HCT116 (cell line): ENCODE results near the gene RAB3B. TPM values are rescaled to one million over a fixed set of nuclear protein-coding genes. Genes with fewer than 3 reads are reported as not detected.

Experiments used
- ATAC-seq: fragments of 200-7000 bp; cut with Tn5 transposase; 2 replicates; pipeline ENCODE4 v1.9.1; 2020; ENCODE audit warnings: mild to moderate bottlenecking, moderate library complexity
- BruUV-seq: library from RNA; stranded (reverse); fragments of 400-500 nt; replicated peaks from 2 replicates; lab custom pipeline; 2021; lab: Mats Ljungman, UMichigan
- CTCF ChIA-PET: fragments of 300-600 bp; sonication (Branson Sonifier 250); formaldehyde crosslinking; loops from one replicate; lab custom pipeline; 2021; ENCODE audit warnings: antibody characterized with exemption; lab: Charles Lee
- POLR2A ChIA-PET: fragments of 300-600, 350-600 bp; sonication (Branson Sonifier 250); formaldehyde crosslinking; loops from one replicate; lab custom pipeline; 2021; ENCODE audit warnings: antibody characterized with exemption; lab: Charles Lee
- RAD21 ChIA-PET, 2 experiments: fragments of 300-600 bp; sonication (Branson Sonifier 250); formaldehyde crosslinking; loops; one replicate each; lab custom pipeline; 2023; ENCODE audit warnings: low total read pairs in 2 of 2; ENCODE audit not compliant: uncharacterized antibody in 2 of 2, unreplicated experiment in 2 of 2, low non-redundant PET in 1 of 2; lab: Charles Lee
- DNase-seq: peaks from one replicate; pipeline ENCODE4 v3.0.0-alpha.2; 2010; ENCODE audit warnings: low read depth, low spot score
- H2AFZ ChIP-seq: fragments of 200-600 bp; shearing (Covaris generic), sonication (generic); 2 replicates; pipeline ENCODE4 v1.6.1; 2017; ENCODE audit warnings: low read depth, mixed run types, mixed read lengths, antibody characterized with exemption, low read length; ENCODE audit not compliant: poor library complexity, severe bottlenecking
- H3K27ac ChIP-seq: 2 replicates; pipeline ENCODE4 v1.5.1; 2012; ENCODE audit warnings: low read depth, low read length
- H3K27me3 ChIP-seq: fragments of 200-600 bp; sonication (generic); 2 replicates; pipeline ENCODE4 v1.6.1; 2016; ENCODE audit warnings: mixed run types, low read length, mixed read lengths; ENCODE audit not compliant: insufficient read depth
- H3K36me3 ChIP-seq, 2 experiments: fragments of 200-500 bp in 1 of 2; fragments of 200-600 bp in 1 of 2; sonication (Bioruptor generic) in 1 of 2; sonication (generic) in 1 of 2; 2 replicates each; pipeline versions ENCODE4 v1.5.1 to v1.6.1; 2014 to 2016; ENCODE audit warnings: low read length in 2 of 2, inconsistent platforms in 1 of 2, mixed read lengths in 1 of 2, mixed run types in 1 of 2; ENCODE audit not compliant: insufficient read depth in 2 of 2, control insufficient read depth in 1 of 2
- H3K4me1 ChIP-seq, 2 experiments: fragments of 200-600 bp in 1 of 2; sonication (generic) in 1 of 2; 2 replicates each; pipeline versions ENCODE4 v1.5.1 to v1.6.1; 2012 to 2017; ENCODE audit warnings: low read length in 2 of 2, inconsistent platforms in 1 of 2, mild to moderate bottlenecking in 1 of 2, mixed read lengths in 1 of 2, mixed run types in 1 of 2, moderate library complexity in 1 of 2; ENCODE audit not compliant: insufficient read depth in 2 of 2, control insufficient read depth in 1 of 2
- H3K4me2 ChIP-seq: fragments of 200-600 bp; sonication (generic); 2 replicates; pipeline ENCODE4 v1.6.1; 2017; ENCODE audit warnings: mixed run types, low read length, mixed read lengths
- H3K4me3 ChIP-seq, 2 experiments: fragments of 200-600 bp in 1 of 2; sonication (generic) in 1 of 2; replicated peaks in 1 of 2; 2 replicates each; pipeline ENCODE4 v1.5.1; 2011 to 2016; ENCODE audit warnings: low read length in 2 of 2, control low read depth in 1 of 2, low read depth in 1 of 2, mild to moderate bottlenecking in 1 of 2, mixed read lengths in 1 of 2, mixed run types in 1 of 2
- H3K79me2 ChIP-seq: fragments of 200-600 bp; sonication (generic); 2 replicates; pipeline ENCODE4 v1.6.1; 2017; ENCODE audit warnings: mild to moderate bottlenecking, mixed run types, low read length, moderate library complexity, mixed read lengths; ENCODE audit not compliant: insufficient read depth
- H3K9ac ChIP-seq: fragments of 200-600 bp; sonication (generic); 2 replicates; pipeline ENCODE4 v1.6.1; 2016; ENCODE audit warnings: low read length, mixed read lengths
- H3K9me2 ChIP-seq: fragments of 200-600 bp; sonication (generic), shearing (Covaris generic); 2 replicates; pipeline ENCODE4 v1.6.1; 2017; ENCODE audit warnings: mixed run types, mild to moderate bottlenecking, moderate library complexity; ENCODE audit not compliant: insufficient read depth
- H3K9me3 ChIP-seq, 2 experiments: fragments of 200-500 bp in 1 of 2; fragments of 200-600 bp in 1 of 2; sonication (Bioruptor generic) in 1 of 2; sonication (generic) in 1 of 2; 2 replicates each; pipeline ENCODE4 v1.6.1; 2014 to 2017; ENCODE audit warnings: low read length in 2 of 2, mixed read lengths in 2 of 2, inconsistent platforms in 1 of 2, low read depth in 1 of 2, mild to moderate bottlenecking in 1 of 2, mixed run types in 1 of 2, moderate library complexity in 1 of 2; ENCODE audit not compliant: control insufficient read depth in 1 of 2, insufficient read depth in 1 of 2
- H4K20me1 ChIP-seq: fragments of 200-600 bp; sonication (generic), shearing (Covaris generic); 2 replicates; pipeline ENCODE4 v1.6.1; 2017; ENCODE audit warnings: mixed run types, mild to moderate bottlenecking, moderate library complexity; ENCODE audit not compliant: insufficient read depth
- CEBPB ChIP-seq: IDR thresholded peaks from 2 replicates; pipeline ENCODE4 v1.6.1; 2012; ENCODE audit warnings: low read depth
- CTCF ChIP-seq, 3 experiments: fragments of 200-600 bp in 1 of 3; sonication (generic) in 1 of 3; IDR thresholded peaks in 2 of 3; conservative IDR thresholded peaks in 1 of 3; 2 replicates each; pipeline ENCODE4 v1.5.1; 2012 to 2017; ENCODE audit warnings: low read depth in 2 of 3, low read length in 2 of 3, antibody characterized with exemption in 1 of 3, borderline replicate concordance in 1 of 3, control low read depth in 1 of 3, mild to moderate bottlenecking in 1 of 3, mixed read lengths in 1 of 3, mixed run types in 1 of 3, moderate library complexity in 1 of 3; ENCODE audit not compliant: insufficient read depth in 1 of 3
- ELF1 ChIP-seq: IDR thresholded peaks from 2 replicates; pipeline ENCODE4 v1.6.1; 2012; ENCODE audit warnings: low read depth, borderline replicate concordance
- JUND ChIP-seq: IDR thresholded peaks from 2 replicates; pipeline ENCODE4 v1.6.1; 2012
- POLR2A ChIP-seq: IDR thresholded peaks from 2 replicates; pipeline ENCODE4 v1.7.0; 2011; ENCODE audit warnings: borderline replicate concordance; ENCODE audit not compliant: insufficient read depth, insufficient read length; ENCODE audit errors: extremely low read depth
- POLR2AphosphoS5 ChIP-seq: IDR thresholded peaks from 2 replicates; pipeline ENCODE4 v1.6.1; 2011; ENCODE audit warnings: mild to moderate bottlenecking, low read depth, low read length, moderate library complexity
- RAD21 ChIP-seq: IDR thresholded peaks from 2 replicates; pipeline ENCODE4 v1.6.1; 2012; ENCODE audit warnings: low read depth, mild to moderate bottlenecking
- REST ChIP-seq: IDR thresholded peaks from 2 replicates; pipeline ENCODE4 v1.6.1; 2012; ENCODE audit warnings: low read depth
- SRF ChIP-seq: IDR thresholded peaks from 2 replicates; pipeline ENCODE4 v1.6.1; 2012; ENCODE audit warnings: low read depth
- ZFX ChIP-seq: fragments of 450-650 bp; IDR thresholded peaks from 2 replicates; pipeline ENCODE4 v1.6.1; 2017
- ZNF274 ChIP-seq: fragments of 200-500 bp; sonication (Bioruptor generic); IDR thresholded peaks from 2 replicates; pipeline ENCODE4 v1.6.1; 2014; ENCODE audit warnings: mild to moderate bottlenecking, low read depth, low read length, inconsistent platforms
- intact Hi-C: fragments of 100-400 bp; cut with micrococcal nuclease; formaldehyde crosslinking; loops from 2 replicates; pipeline ENCODE4 v1.10.0; 2022
- total RNA-seq: library from RNA; stranded (reverse); gene quantifications from one replicate; pipeline ENCODE4 v1.2.1, GENCODE V29; 2021; ENCODE audit not compliant: unreplicated experiment

RAB3B gene
- total RNA-seq, 1 experiment from 2014 or later, result 15.1 TPM

GRCh38 chr1:51871351-51871975 is 119.0 kb downstream of the RAB3B start:
- no peak overlapping the region for H2AFZ ChIP-seq
- H3K4me1 ChIP-seq, result no peaks in the 10 kb centered on the region
- intact Hi-C loops, result no loop called here
- H3K36me3 ChIP-seq, result 0 out of 4 replicates have a peak, but pooled peaks cover 0 to 5% of the 10 kb centered on the region in 2 experiments
- no peaks in the 10 kb centered on the region for H3K9me3 ChIP-seq
- no peak for ATAC-seq
- no peak overlapping the region for H3K4me3 ChIP-seq
- no peaks in the 10 kb centered on the region for H4K20me1 ChIP-seq
- H3K27ac ChIP-seq, result no peak overlapping the region
- no TSS peak for BruUV-seq
- DNase-seq, result no peak
- H3K79me2 ChIP-seq, result peaks cover 99% of the 10 kb centered on the region
- no peak overlapping the region for H3K4me2 ChIP-seq
- CTCF ChIA-PET, result no interaction called here
- POLR2A ChIA-PET, result no interaction called here
- no peak overlapping the region for H3K9ac ChIP-seq
- TF ChIP-seq ZFX (no peak), ELF1 (no peak), ZNF274 (no peak), POLR2A (no peak), CEBPB (no peak), SRF (no peak), RAD21 (no peak), REST (no peak), CTCF (IDR thresholded peaks at IDR 0.05 in 2 of 3, conservative IDR thresholded peaks at IDR 0.05 in 1 of 3; ENCODE audit: borderline replicate concordance in 1 of 3, insufficient read depth in 1 of 3, low read depth in 2 of 3, low read length in 2 of 3) (no peak), JUND (no peak), POLR2AphosphoS5 (no peak)
- H3K9me2 ChIP-seq, result 0 out of 2 replicates have a peak, but pooled peaks cover 2% of the 10 kb centered on the region
- H3K27me3 ChIP-seq, result no peaks in the 10 kb centered on the region
- RAD21 ChIA-PET, result no interaction called here
